ENCODE results near the gene TMEM150B.

TMEM150B gene

GRCh38 chr19:55304279-55304978 lies 20.7 kb downstream of the TMEM150B start:
- no peak for DNase-seq

GRCh38 chr19:55303477-55303876 lies 21.7 kb downstream of the TMEM150B start:
- no peak for DNase-seq

- no peak for DNase-seq
Measured at GRCh38 chr19:55302318-55302703, 22.8 kb downstream of the TMEM150B start.

GRCh38 chr19:55301459-55302317 lies 23.5 kb downstream of the TMEM150B start:
- DNase-seq = peak; percentile 40

- no peak for DNase-seq
Measured at GRCh38 chr19:55300886-55301458, 24.2 kb downstream of the TMEM150B start.

- DNase-seq = no peak
Measured at GRCh38 chr19:55299991-55300390, 25.1 kb downstream of the TMEM150B start.

- DNase-seq = no peak
Measured at GRCh38 chr19:55297267-55297666, 27.9 kb downstream of the TMEM150B start.

- no peak for DNase-seq
Measured at GRCh38 chr19:55289117-55289796, 35.9 kb downstream of the TMEM150B start.

- no peak for DNase-seq
Measured at GRCh38 chr19:55287361-55288079, 37.6 kb downstream of the TMEM150B start.

GRCh38 chr19:55285229-55285890 lies 39.8 kb downstream of the TMEM150B start:
- no peak for DNase-seq

GRCh38 chr19:55284405-55285058 lies 40.6 kb downstream of the TMEM150B start:
- no peak for DNase-seq

- DNase-seq = peak; percentile 58
Measured at GRCh38 chr19:55283548-55284377, 41.4 kb downstream of the TMEM150B start, which contains the start of gene BRSK1. Gene BRSK1, plus strand, starts transcription at chr19:55283997. Its CDS starts 446 bp downstream, at chr19:55284443.

GRCh38 chr19:55279770-55280643 lies 45.1 kb downstream of the TMEM150B start, which contains the start of gene HSPBP1:
Gene HSPBP1, minus strand, starts transcription at chr19:55280110. Its CDS starts 502 bp downstream, at chr19:55279608.
- DNase-seq = peak; percentile 94

GRCh38 chr19:55279340-55279739 lies 45.8 kb downstream of the TMEM150B start:
- no peak for DNase-seq

GRCh38 chr19:55278391-55279135 lies 46.6 kb downstream of the TMEM150B start:
- DNase-seq = no peak

- DNase-seq = no peak
Measured at GRCh38 chr19:55277494-55277893, 47.6 kb downstream of the TMEM150B start.

- no peak for DNase-seq
Measured at GRCh38 chr19:55276720-55277430, 48.3 kb downstream of the TMEM150B start.

All from NCI-H1436 treated with DMSO at 0.1 percent for 48 hours (cell line).